Hepatocyte (in vitro differentiated cells): ENCODE results near the gene ADGRA1.

Experiments
- EZH2 ChIP-seq: fragments of 200-600 bp; sonication (generic); IDR thresholded peaks from 2 replicates; pipeline ENCODE4 v1.6.1; 2016; ENCODE audit warnings: antibody characterized with exemption, mild to moderate bottlenecking, borderline replicate concordance
- EZH2phosphoT487 ChIP-seq: fragments of 200-600 bp; sonication (generic); IDR thresholded peaks from one replicate; pipeline ENCODE4 v1.6.1; 2018; ENCODE audit warnings: antibody characterized with exemption, mild to moderate bottlenecking, low read depth, moderate library complexity; ENCODE audit not compliant: unreplicated experiment, severe bottlenecking
- TF ChIP-seq, protein P1 (sequence below): fragments of 200-600 bp; sonication (generic); IDR thresholded peaks from 2 replicates; pipeline ENCODE4 v1.5.1; 2016; ENCODE audit warnings: antibody characterized with exemption, mild to moderate bottlenecking; ENCODE audit not compliant: poor library complexity

DNA sequence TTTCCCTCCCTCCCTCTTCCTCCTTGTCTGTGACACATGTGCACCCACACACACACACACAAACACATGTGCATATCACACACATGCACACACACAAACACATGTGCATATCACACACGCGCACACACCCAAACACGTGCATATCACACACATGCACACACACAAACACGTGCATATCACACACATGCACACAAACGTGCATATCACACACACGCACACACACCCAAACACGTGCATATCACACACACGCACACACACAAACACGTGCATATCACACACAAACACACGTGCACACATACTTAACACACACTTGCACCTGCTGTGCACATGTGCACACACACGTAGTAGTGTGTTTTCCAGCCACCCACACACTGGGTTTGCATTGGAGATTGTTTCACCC is 42.9 kb downstream of the ADGRA1 start:
- TF ChIP-seq, protein P1, sequence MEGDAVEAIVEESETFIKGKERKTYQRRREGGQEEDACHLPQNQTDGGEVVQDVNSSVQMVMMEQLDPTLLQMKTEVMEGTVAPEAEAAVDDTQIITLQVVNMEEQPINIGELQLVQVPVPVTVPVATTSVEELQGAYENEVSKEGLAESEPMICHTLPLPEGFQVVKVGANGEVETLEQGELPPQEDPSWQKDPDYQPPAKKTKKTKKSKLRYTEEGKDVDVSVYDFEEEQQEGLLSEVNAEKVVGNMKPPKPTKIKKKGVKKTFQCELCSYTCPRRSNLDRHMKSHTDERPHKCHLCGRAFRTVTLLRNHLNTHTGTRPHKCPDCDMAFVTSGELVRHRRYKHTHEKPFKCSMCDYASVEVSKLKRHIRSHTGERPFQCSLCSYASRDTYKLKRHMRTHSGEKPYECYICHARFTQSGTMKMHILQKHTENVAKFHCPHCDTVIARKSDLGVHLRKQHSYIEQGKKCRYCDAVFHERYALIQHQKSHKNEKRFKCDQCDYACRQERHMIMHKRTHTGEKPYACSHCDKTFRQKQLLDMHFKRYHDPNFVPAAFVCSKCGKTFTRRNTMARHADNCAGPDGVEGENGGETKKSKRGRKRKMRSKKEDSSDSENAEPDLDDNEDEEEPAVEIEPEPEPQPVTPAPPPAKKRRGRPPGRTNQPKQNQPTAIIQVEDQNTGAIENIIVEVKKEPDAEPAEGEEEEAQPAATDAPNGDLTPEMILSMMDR, result no peak
- TF ChIP-seq EZH2 (no peak), EZH2phosphoT487 (no peak)
